Femur (tissue), 1 donor: Measurements from ENCODE around the gene CENPP.
A peak's percentile ranks its signal among the peaks of the same experiment; 100 is the strongest.
"Not testable (repeated sequence)": the region's sequence is repeated elsewhere in the genome, so short reads cannot be mapped to it uniquely, and the experiment has no call there.

Experiments used
- DNase-seq: peaks from one replicate; pipeline ENCODE4 v3.0.0-alpha.2; 2017

CENPP gene

DNA sequence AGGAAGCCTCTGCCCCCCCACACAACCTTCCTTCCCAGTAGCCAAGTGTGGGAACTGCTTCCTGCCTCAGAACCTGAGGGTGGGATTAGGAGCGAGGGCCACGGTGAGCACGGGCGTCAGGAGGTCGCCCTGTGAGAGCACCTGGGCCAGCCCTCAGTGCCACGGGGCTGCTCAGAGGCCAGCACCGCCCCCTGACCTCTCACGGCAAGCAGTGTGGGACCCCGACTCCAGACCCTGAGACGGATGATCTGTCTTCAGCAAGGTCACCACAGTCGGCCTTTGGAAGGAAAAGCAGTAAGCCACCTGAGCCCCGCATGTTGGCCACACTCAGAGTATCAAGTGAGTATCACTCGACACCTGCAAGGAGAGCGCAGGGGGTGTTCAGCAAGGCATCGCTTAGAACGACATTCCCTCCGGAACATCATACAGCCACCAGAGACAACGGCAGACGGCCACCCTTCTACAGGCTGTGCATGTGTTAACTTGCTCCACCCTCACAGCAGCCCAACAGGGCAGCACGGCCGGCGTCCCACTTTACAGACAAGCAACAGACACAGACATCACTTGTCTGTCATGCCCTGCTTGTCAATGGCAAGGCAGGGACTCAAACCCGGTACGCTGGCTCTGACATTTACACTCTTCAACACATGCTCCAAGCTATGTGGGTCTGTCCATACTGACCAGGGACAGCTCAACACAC, 294.0 kb downstream of the CENPP start:
- no peak for DNase-seq

DNA sequence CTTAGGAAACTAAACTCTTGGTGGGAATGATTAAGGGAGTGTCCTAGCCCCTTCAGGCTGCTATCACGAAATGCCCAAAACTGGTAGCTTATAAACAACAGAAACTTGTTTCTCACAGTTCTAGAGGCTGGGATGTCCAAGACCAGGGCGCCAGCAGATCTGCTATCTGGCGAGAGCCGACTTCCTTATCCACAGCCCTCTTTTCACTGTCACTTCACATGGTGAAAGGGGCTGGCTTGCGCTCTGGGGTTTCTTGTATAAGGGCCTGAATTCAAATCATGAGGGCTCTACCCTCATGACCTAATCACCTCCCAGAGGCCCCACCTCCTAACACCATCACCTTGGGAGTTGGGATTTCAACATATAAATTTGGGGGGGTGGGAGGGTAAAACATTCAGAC, 295.1 kb downstream of the CENPP start:
- DNase-seq, result no peak

DNA sequence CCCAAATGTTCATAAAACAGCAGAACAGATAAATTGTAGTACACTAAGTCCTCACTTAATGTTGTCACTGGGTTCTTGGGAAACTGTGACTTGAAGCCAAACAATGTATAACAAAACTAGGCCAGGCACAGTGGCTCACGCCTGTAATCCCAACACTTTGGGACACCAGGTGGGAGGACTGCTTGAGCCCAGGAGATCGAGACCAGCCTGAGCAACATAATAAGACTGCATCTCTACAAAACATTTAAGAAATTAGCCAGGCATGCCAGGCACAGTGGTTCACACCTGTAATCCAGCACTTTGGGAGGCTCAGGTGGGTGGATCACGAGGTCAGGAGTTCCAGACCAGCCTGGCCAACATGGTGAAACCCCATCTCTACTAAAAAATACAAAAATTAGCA, 298.2 kb downstream of the CENPP start:
- not testable (repeated sequence) for DNase-seq

DNA sequence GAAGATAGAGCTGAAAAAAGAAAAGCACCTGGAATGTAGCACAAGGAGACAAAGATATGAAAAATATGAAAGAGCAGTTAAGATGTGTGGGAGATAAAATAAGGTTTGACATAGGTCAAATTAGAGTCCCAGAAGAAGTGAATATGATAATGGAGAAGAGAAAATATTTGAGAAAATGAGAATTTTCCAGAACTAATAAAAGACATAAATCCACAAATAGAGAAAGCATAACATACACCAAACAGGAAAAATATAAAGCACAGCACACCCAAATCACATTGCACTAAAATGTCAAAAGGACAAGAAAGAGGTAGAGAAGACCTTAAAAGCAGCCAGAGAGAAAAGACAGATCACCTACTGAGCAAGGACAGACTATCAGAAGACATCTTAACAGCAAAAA, 300.7 kb downstream of the CENPP start:
- DNase-seq, result no peak

DNA sequence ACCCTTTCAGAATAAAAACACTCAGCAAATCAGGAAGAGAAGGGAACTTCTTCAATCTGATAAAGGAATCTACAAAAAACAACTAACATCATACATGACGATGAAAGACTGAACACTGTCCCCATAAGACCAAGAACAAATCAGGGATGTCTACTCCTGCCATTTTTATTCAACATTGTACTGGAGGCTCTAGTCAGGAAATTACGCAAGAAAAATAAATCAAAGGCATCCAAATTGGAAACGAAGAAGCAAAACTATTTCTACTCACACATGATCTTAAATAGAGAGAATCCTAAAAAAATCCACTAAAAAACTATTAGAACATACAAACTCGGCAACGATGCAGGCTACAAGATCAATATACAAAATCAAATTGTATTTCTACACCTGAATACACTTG, 301.9 kb downstream of the CENPP start:
- no peak for DNase-seq

DNA sequence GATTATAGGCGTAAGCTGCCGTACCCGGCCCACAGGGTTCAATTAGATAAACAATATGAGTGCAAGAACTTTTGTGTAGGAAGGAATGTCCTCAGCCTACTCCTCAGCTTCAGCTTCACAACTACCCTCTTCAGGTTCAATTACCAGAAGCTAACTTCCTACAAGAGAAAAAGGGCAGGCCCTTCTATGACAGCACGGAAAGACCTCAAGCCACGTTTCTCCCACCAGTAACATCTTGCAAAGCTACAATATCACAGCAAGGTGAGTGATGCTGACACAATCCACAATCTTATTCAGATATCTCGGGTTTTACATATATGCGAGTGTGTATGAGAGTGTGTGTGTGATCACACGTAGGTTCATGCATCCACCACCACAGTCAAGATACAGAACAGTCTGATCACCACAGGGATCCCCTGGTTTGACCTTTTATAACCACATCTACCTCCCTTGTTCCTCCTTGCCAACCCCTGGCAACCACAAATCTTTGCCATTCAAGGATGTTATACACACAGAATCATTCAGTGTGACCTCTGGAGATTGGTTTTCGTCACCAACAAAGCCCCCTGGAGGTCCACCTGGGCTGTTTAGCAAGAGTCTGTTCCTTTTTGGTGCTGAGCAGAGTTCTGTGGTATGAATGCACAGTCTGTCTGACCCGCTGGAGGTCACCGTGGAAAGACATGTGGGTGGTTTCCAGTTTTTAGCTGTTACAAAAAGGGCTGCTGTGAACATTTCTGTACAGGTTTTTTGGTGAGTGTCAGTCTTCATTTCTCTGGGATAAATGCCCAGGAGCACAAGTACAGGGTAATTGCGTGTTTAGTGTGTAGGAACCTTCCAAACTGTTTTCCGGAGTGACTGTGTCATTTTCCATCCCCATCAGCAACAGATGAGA, 305.9 kb downstream of the CENPP start:
- no peak for DNase-seq

DNA sequence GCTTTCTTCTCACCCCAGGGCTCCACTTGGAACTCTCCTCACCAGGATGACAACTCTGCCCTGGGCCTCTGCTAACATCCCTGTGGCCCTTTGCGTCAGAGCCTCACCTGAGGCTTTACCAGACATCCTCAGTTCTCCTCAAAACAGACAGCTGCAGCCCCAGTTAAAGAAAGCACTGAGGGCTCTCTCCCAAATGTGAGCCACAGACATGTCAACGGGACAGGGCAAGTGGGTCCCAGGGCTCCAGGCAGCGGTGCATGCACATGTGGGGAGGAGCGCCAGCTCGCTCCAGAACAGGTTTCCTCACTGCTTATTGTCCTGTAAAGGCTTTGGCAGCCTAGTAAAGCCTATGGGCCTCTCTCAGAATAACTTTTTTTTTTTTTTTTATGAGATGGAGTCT, 306.9 kb downstream of the CENPP start:
- DNase-seq, result no peak

DNA sequence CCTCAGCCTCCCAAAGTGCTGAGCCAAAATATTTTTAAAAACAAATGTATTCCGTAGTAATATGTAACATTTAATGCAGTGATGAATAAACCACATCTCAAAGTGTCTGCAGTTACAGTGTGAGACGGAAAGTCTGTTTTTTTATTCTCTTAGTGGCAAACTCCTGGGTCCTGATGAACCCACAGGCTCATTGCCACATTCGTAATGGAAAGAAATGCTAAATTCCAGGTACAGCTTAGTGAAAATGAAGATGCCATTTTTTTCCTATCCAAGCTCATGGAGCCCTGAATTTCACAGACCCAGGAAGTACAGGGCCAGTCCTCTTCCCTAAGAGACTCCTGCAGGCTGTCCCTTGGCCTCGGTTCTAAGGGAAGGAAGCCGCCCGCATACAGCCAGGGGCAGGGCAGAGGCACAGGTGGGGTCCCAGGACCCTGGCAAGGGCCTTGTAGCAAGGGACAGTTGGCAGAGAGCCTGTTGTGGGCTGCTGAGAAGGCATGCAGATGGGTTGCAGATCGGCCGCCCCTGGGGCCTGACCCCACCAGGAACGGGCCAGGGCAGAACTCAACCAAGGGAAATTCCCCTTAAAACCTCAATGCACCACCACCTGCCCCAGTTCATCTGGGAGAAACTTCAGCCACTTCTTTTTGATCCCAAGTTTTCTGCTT, 308.0 kb downstream of the CENPP start:
- no peak for DNase-seq

DNA sequence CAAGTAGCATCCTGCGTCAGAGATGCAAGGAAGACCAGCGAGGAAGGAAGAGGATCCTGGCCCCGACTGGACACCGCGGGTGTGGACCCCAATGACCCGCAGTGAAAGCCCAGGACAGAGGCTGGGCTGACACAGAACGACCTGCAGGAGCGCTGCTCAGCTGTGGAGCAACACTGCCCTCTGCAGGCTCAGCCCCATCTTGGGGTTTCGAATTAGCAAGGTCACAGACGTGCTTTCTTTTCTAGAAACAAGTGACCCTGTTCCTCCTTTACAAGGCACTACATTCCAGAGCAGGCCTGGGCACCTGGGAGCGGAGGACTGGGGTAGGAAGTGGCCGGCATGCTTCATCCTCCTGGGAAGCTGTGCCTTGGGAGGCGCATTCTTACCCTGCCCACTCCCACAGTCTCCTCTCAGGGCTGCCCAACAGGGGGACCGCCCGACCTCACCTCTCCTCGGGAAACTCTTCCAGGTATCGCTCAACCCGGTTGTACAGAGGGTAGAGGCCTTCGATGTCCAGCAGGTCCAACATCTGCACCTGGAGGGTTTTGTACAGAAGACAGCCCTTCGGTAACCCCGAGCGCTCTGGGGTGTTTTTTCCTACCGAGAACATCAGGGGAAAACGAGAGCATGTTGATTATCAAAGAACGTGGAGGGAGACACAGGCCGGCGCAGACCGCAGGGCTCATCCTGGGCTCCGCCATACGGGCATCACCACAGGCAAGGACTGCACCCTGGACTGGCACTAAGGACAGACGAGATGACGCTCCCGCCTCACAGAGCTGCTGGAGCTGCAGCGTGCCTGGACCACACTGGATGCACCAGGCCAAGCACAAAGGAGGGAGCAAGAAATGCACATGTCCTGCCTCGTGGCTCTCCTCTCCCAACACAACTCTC, 309.2 kb downstream of the CENPP start:
- peak; percentile 92 for DNase-seq

DNA sequence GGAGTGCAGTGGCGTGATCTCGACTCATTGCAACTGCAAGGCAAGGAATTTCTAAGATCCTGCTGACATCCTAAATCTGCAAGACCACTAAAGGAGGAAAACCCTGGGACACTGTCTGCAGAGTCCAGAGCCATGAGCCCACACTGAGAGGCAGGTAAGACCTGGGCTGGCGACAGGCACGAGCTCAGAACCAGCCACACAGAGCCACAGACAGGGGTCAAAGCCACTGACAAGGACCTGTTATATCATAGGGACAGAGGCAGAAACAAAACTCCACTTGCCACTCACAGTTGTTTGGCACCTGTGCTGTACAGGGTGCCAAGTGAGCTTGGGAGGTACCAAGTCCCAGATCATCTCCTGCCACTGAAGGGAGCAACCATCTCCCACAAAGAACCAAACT, 310.0 kb downstream of the CENPP start:
- DNase-seq, result no peak

DNA sequence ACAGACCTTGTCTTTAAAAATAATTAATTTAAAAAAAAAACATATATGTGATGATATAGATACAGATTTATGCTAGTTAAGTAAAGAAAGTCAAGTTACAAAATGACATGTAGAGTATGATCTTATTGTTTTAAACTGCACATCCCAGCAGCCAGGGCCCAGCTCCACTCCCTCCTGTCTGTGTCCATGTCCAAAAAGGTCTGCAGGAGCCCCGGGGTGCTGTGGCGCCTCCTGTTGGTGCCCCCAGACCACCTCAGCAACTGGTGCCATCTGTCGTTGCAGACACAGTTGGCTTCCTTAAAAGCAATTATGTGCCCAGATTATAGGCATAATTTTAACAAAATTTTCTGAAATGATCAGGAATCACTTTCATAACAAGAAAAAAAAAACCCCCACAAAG, 310.9 kb downstream of the CENPP start:
- DNase-seq, result no peak

DNA sequence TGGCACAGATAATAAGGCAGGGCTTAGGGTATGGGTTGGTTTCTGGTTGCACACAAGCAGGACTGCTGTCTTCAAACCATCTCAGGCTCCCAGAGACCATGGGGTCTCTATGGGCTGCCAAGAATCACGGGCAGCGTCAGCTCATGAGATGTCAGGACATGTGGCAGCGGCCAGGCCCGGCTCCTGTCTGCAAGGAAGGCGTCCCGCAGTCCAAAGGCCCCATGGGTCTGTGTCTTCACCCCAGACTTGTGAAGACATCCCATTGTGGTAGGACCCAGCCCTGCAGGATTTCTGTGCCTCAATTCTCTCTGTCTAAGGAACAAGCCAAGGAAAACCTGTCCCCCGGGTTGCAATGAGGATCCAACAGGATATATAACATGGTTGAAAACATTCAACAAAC, 311.6 kb downstream of the CENPP start:
- no peak for DNase-seq

DNA sequence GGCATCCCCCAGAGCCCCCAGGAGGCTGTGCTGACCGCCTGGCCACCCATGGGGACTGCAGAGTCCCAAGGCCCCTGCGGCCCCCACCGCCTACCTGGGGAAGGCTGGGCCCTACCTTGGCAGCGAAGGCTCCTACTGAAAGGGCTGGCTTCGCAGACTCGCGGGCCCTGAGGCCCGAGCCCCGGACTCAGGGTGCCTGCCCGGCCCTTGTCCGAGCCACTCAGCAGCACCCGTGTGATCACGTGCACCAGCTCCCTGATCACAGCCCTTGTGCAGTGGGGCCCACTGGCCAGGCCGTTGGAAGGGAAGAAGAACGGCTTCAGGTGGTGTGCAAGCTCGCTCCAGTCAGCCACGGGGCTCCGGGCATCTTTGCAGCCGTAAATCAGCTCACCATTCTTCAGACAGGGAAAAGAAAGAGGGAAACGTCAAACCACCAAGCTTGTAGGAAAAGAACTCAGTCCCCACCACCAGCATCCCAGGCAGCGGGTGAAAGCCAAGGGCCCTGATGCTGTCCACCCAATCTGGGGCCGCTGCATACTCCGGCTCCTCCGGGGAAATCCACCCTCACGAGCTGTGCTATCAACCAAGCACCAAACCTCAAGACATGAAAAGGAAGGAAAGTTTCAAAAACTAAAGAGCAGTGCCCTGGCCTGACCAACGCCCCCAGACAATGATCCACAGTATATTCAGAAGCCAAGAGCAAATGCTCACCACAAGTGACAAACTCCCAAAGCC, 312.3 kb downstream of the CENPP start:
- no peak for DNase-seq

DNA sequence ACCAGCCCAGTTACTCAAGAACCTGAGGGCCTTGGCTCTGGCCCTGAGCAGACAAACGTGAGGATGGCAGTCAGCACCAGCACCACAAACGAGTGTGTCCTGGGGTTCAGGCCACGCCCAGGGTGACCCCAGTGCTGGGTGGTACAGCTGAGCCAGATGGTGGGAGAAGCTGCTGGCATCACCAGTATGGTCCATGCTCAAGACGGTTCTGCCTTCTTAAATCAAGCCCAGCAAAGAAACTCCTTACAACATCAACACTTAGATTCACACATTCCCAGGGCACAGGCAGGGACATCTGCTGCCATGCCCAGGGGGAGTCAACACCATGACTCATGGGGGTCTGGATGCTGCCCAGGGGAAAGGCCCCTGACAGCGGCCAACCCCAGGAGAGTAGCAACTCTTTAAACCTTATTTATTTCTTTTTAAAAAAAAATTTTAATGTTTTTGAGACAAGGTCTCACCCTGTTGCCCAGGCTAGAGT, 312.9 kb downstream of the CENPP start:
- DNase-seq, result no peak

DNA sequence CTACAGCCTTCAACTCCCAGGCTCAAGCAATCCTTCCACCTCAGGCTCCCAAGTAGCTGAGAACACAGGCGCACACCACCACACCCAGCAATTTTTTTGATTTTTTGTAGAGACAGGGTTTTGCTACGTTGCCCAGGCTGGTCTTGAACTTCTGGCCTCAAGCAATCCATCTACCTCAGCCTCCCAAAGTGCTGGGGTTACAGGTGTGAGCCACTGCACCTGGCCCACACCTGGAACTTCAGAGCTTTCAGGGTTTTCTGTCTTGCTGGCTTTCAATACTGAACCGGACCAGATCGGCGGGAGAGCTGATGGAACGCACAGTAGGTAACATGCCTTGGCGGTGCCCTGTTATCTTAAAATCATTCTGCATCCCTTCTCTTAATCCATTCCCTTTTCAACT, 313.4 kb downstream of the CENPP start:
- no peak for DNase-seq

DNA sequence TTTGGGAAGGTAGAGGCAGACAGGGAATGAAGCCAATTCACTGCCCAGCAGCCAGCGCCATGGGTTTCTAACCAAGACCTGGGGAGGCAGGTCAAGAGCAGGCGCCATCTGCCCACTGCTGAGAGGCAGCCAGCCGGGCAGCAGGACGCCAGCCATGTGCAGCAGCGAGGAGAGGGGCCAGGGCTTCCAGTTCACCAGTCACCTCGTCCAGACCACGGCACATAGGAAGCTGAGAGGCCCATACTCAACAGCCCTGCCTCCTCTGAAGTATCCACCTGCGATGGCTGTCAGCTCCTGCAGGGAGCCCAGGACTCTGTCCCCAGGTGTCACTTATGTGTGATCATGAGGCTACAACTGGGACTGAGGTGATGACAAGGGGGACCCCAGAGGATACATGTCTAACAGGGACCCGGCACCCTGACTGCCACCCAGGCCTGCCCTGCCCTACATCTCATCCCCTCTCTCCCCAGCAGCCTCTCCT, 314.1 kb downstream of the CENPP start:
- DNase-seq, result no peak

DNA sequence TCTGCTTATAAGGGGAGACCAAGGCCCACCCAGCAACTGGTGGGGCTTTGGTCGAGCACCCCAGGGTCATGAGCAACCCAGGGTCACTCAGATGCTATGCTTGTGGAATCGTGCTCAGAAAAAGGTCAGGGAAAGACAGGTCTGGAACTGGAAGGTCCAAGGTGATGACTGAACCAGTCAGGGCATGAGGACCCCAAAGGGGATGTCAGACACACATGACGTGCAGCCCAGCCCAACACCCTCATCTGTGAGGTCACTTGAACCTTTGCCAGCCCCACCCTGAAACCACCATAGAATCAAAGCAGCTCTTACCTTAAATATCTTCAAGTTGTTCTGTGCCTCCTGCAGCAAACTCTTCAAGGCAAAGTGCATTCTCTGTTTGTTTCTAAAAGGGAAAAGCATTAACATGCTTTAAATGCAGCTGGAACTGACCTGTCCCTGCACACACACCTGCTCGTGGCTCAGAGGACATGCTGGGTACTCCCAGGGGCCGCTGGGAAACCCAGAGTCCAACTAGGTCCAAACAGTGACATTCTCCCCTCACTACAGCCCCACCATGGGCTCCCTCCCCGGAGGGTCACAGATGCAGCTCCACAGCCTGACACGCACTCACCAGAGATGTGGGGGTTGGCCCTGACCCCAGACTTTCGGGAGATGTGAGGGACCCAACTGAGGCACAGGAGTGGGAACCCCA, 314.8 kb downstream of the CENPP start:
- no peak for DNase-seq

DNA sequence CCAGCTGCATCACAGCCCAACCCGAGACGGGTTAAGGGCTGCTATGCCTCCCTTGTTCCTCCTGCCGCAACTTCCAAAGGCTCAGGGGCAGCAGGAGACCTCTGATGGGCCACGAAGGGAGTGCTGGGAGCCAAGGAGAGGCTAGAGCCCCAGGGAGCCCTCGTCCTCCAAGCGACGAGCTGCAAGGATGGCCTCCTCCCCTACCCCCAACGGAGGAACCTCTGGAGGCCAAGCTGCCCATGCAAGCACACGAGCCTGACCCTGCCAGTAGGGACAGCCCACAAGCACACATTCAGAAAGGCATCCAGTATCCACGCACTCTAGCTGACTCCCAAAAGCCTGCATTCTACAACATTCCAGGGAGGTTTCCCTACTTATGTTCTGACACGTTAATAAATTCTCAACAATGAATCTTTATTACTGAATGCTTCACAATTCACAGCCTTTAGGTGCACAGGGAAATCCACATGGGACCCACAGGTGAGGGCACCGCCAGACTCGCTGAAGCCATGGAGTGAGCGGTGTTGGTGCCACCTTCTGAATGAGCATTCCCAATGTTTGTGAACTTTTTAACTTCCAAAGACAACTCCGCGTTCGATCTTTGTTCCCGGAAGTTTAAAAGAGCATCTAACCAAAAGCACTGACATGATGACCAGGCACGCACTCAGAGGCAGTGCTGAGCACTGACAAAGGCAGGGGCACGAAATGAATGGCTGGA, 315.5 kb downstream of the CENPP start:
- no peak for DNase-seq

DNA sequence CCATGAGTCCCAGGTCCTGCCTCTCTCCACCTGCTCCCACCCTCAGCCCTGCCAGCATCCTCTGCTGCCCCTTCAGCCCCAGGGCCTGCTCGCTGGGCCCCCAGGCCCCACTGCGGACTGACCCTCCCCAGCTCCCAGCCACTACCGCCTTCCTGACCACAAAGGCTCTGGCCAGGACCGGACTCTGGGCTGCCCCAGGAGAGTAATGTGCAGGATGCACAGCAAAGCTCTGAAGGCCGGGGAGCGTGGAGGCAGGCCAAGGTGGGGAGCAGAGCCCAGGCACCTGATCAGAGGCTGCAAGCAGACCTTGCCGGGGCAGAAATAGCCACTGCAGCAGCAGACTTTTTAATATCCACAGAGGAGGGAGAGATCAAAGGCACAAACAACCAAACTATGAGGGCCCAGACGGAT, 316.3 kb downstream of the CENPP start:
- no peak for DNase-seq

DNA sequence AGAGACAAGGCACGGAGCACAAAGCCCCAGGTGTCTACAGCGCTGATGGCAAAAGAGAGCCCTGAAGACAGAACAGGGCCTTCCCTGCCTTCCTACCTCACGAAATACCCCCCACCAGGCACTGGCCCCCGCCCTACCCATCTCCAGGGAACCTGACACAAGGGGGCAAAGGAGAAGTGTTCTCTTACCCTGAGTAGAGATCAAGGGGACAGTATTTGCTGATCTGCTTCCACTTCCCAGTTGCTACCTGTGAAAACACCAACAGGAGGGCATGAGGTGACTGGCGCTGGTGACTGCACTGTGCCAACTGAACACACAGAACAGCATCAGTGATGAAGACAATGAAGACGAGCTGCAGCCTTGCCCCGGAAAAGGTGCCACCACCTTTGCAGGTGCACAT, 316.8 kb downstream of the CENPP start:
- DNase-seq, result no peak
